H1 (cell line): ENCODE measurements around the gene SAFB. TPM values are rescaled to one million over a fixed set of nuclear protein-coding genes. Genes with fewer than 3 reads are reported as not detected.

Experiments used
- CTCF ChIA-PET: fragments of 300-600 bp; sonication (Branson Sonifier 250); formaldehyde crosslinking; loops from one replicate; lab custom pipeline; 2021; ENCODE audit not compliant: partially characterized antibody; lab: Charles Lee
- POLR2A ChIA-PET: fragments of 300-600 bp; sonication (Branson Sonifier 250); formaldehyde crosslinking; loops from one replicate; lab custom pipeline; 2021; ENCODE audit warnings: inconsistent platforms; ENCODE audit not compliant: partially characterized antibody; lab: Charles Lee
- DNase-seq, 2 experiments: peaks; one replicate each; pipeline versions ENCODE4 v3.0.0 to v3.0.0-alpha.2; 2010 to 2022; ENCODE audit warnings: low spot score in 2 of 2, low read depth in 1 of 2, mixed read lengths in 1 of 2
- FAIRE-seq: peaks from 2 replicates; lab custom pipeline; 2011; peaks lifted over from hg19 to GRCh38; lab: Jason Lieb, UNC
- H2AFZ ChIP-seq: 2 replicates; pipeline ENCODE4 v1.8.1; 2012; ENCODE audit warnings: low read length, inconsistent platforms
- H2AK5ac ChIP-seq: 2 replicates; pipeline ENCODE4 v1.6.1; 2013; ENCODE audit warnings: low read depth, low read length
- H2BK120ac ChIP-seq: replicated peaks from 2 replicates; pipeline ENCODE3; 2013; ENCODE audit warnings: low read depth, low read length, inconsistent platforms
- H2BK12ac ChIP-seq: 2 replicates; pipeline ENCODE4 v1.6.1; 2013; ENCODE audit warnings: low read depth, low read length
- H2BK15ac ChIP-seq: 2 replicates; pipeline ENCODE4 v1.6.1; 2013; ENCODE audit warnings: low read length
- H2BK20ac ChIP-seq: 2 replicates; pipeline ENCODE4 v1.6.1; 2013; ENCODE audit warnings: low read length
- H2BK5ac ChIP-seq: 2 replicates; pipeline ENCODE4 v1.6.1; 2013; ENCODE audit warnings: low read depth, low read length
- H3K14ac ChIP-seq: 2 replicates; pipeline ENCODE4 v1.6.1; 2013; ENCODE audit warnings: inconsistent platforms; ENCODE audit not compliant: insufficient read length
- H3K18ac ChIP-seq: 2 replicates; pipeline ENCODE4 v1.6.1; 2013; ENCODE audit warnings: low read length; ENCODE audit errors: extremely low read depth
- H3K23ac ChIP-seq: 2 replicates; pipeline ENCODE4 v1.6.1; 2013; ENCODE audit warnings: inconsistent platforms; ENCODE audit not compliant: insufficient read length
- H3K23me2 ChIP-seq: 2 replicates; pipeline ENCODE4 v1.6.1; 2013; ENCODE audit warnings: low read depth, low read length
- H3K27ac ChIP-seq: 2 replicates; pipeline ENCODE4 v1.6.1; 2011; ENCODE audit warnings: low read depth, low read length, inconsistent platforms
- H3K27me3 ChIP-seq, 4 experiments: replicated peaks in 1 of 4; 1 replicate in 1 of 4; 2 replicates in 3 of 4; pipeline versions ENCODE4 v1.6.1 to v1.8.1; 2011 to 2013; ENCODE audit warnings: low read length in 3 of 4, mild to moderate bottlenecking in 3 of 4, inconsistent platforms in 2 of 4, mixed read lengths in 2 of 4, moderate library complexity in 1 of 4; ENCODE audit not compliant: control insufficient read depth in 3 of 4, insufficient read depth in 3 of 4; ENCODE audit errors: extremely low read depth in 1 of 4
- H3K36me3 ChIP-seq, 4 experiments: 2 replicates each; pipeline versions ENCODE4 v1.6.1 to v1.8.1; 2011 to 2013; ENCODE audit warnings: mild to moderate bottlenecking in 4 of 4, low read length in 3 of 4, moderate library complexity in 2 of 4, control low read depth in 1 of 4, inconsistent platforms in 1 of 4; ENCODE audit not compliant: insufficient read depth in 4 of 4, control insufficient read depth in 2 of 4
- H3K4ac ChIP-seq: replicated peaks from 2 replicates; pipeline ENCODE3; 2013; ENCODE audit warnings: low read length, low read depth, mixed read lengths, inconsistent platforms; ENCODE audit not compliant: insufficient read length
- H3K4me1 ChIP-seq, 4 experiments: replicated peaks in 1 of 4; 1 replicate in 1 of 4; 2 replicates in 3 of 4; pipeline versions ENCODE4 v1.6.1 to v1.8.1; 2011 to 2013; ENCODE audit warnings: low read length in 3 of 4, inconsistent platforms in 2 of 4, mixed read lengths in 1 of 4; ENCODE audit not compliant: insufficient read depth in 4 of 4, control insufficient read depth in 3 of 4
- H3K4me2 ChIP-seq, 2 experiments: 2 replicates each; pipeline versions ENCODE4 v1.6.1 to v1.8.1; 2011 to 2013; ENCODE audit warnings: low read depth in 2 of 2, low read length in 2 of 2, control low read depth in 1 of 2, inconsistent platforms in 1 of 2, mild to moderate bottlenecking in 1 of 2; ENCODE audit not compliant: insufficient read depth in 1 of 2
- H3K4me3 ChIP-seq, 4 experiments: fragments of 200-600, 300-600 bp in 1 of 4; sonication (generic), shearing (Covaris generic), sonication (Bioruptor Twin) in 1 of 4; 2 replicates each; pipeline versions ENCODE4 v1.5.1 to v1.8.1; 2011 to 2016; ENCODE audit warnings: low read length in 4 of 4, low read depth in 3 of 4, control low read depth in 2 of 4, inconsistent platforms in 2 of 4, mild to moderate bottlenecking in 2 of 4, mixed read lengths in 1 of 4, moderate library complexity in 1 of 4; ENCODE audit not compliant: insufficient read depth in 2 of 4; ENCODE audit errors: extremely low read depth in 1 of 4
- H3K56ac ChIP-seq: replicated peaks from 2 replicates; pipeline ENCODE3; 2013; ENCODE audit warnings: low read depth, mild to moderate bottlenecking, mixed read lengths, low read length, inconsistent platforms; ENCODE audit not compliant: insufficient read length
- H3K79me1 ChIP-seq: 2 replicates; pipeline ENCODE4 v1.6.1; 2013; ENCODE audit warnings: low read depth, low read length, control low read depth
- H3K79me2 ChIP-seq, 2 experiments: 2 replicates each; pipeline versions ENCODE4 v1.6.1 to v1.8.1; 2012 to 2013; ENCODE audit warnings: low read length in 2 of 2, mild to moderate bottlenecking in 2 of 2, inconsistent platforms in 1 of 2; ENCODE audit not compliant: insufficient read depth in 2 of 2, control insufficient read depth in 1 of 2
- H3K9ac ChIP-seq, 4 experiments: replicated peaks in 1 of 4; 1 replicate in 1 of 4; 2 replicates in 3 of 4; pipeline versions ENCODE4 v1.6.1 to v1.8.1; 2011 to 2013; ENCODE audit warnings: low read depth in 3 of 4, low read length in 3 of 4, control low read depth in 2 of 4, mild to moderate bottlenecking in 2 of 4, moderate library complexity in 2 of 4, inconsistent platforms in 1 of 4; ENCODE audit errors: extremely low read depth in 1 of 4
- H3K9me3 ChIP-seq, 2 experiments: 2 replicates each; pipeline versions ENCODE4 v1.6.1 to v1.8.1; 2012 to 2013; ENCODE audit warnings: mild to moderate bottlenecking in 2 of 2, moderate library complexity in 2 of 2, control low read depth in 1 of 2, inconsistent platforms in 1 of 2, low read depth in 1 of 2, low read length in 1 of 2, mixed read lengths in 1 of 2; ENCODE audit not compliant: insufficient read depth in 2 of 2
- H4K20me1 ChIP-seq, 2 experiments: replicated peaks in 1 of 2; 2 replicates each; pipeline versions ENCODE3 to v1.8.1; 2011 to 2013; ENCODE audit warnings: inconsistent platforms in 2 of 2, low read length in 2 of 2, mild to moderate bottlenecking in 1 of 2; ENCODE audit not compliant: insufficient read depth in 2 of 2, control insufficient read depth in 1 of 2
- H4K5ac ChIP-seq: 2 replicates; pipeline ENCODE4 v1.6.1; 2013; ENCODE audit warnings: low read length, low read depth, mixed read lengths, inconsistent platforms; ENCODE audit not compliant: insufficient read length
- H4K8ac ChIP-seq: 2 replicates; pipeline ENCODE4 v1.8.0; 2013; ENCODE audit warnings: mild to moderate bottlenecking, moderate library complexity, low read length, inconsistent platforms; ENCODE audit not compliant: insufficient read depth; ENCODE audit errors: extremely low read depth
- H4K91ac ChIP-seq: replicated peaks from 2 replicates; pipeline ENCODE3; 2013; ENCODE audit warnings: low read length, mixed read lengths, inconsistent platforms; ENCODE audit not compliant: insufficient read length
- FOSL1 ChIP-seq: IDR thresholded peaks from 2 replicates; pipeline ENCODE4 v1.6.1; 2011; ENCODE audit warnings: mild to moderate bottlenecking, low read depth, low read length, moderate library complexity; ENCODE audit not compliant: insufficient read depth
- GTF2F1 ChIP-seq: IDR thresholded peaks from 2 replicates; pipeline ENCODE4 v1.6.1; 2012; ENCODE audit warnings: low read depth, low read length, improper control_type of control experiment, borderline replicate concordance
- RBBP5 ChIP-seq: IDR thresholded peaks from 2 replicates; pipeline ENCODE4 v1.7.1; 2012; ENCODE audit warnings: low read depth, mild to moderate bottlenecking, inconsistent platforms, low read length, moderate library complexity, borderline replicate concordance
- SAP30 ChIP-seq: fragments of 300-600 bp; sonication (generic); IDR thresholded peaks from 2 replicates; pipeline ENCODE4 v1.7.1; 2012; ENCODE audit warnings: low read length, moderate library complexity, mild to moderate bottlenecking, inconsistent platforms; ENCODE audit not compliant: insufficient read depth, insufficient replicate concordance
- SP1 ChIP-seq: IDR thresholded peaks from 2 replicates; pipeline ENCODE4 v1.6.1; 2011; ENCODE audit warnings: low read depth, low read length
- SP2 ChIP-seq: IDR thresholded peaks from 2 replicates; pipeline ENCODE4 v1.6.1; 2012; ENCODE audit warnings: mild to moderate bottlenecking, low read length, inconsistent platforms
- SUZ12 ChIP-seq: fragments of 200-600 bp; sonication (generic); IDR thresholded peaks from 2 replicates; pipeline ENCODE4 v1.6.1; 2012; ENCODE audit warnings: mild to moderate bottlenecking, inconsistent platforms, low read length, moderate library complexity, mixed read lengths
- TBP ChIP-seq: IDR thresholded peaks from 2 replicates; pipeline ENCODE4 v1.6.1; 2011; ENCODE audit warnings: low read depth, low read length, improper control_type of control experiment
- WGBS, 2 experiments: shearing (Covaris generic) in 1 of 2; methylation state at CpG; one replicate each; pipeline versions ENCODE4 v1.1.6 to v1.1.7; 2013 to 2015; ENCODE audit warnings: low lambda C conversion rate in 2 of 2, mixed read lengths in 2 of 2, inconsistent platforms in 1 of 2, low coverage in 1 of 2, missing lambda C conversion rate in 1 of 2; ENCODE audit not compliant: insufficient replicate concordance in 2 of 2, insufficient coverage in 1 of 2, insufficient read length in 1 of 2; ENCODE audit errors: extremely low coverage in 1 of 2, missing lambda C conversion rate in 1 of 2; 5-methylcytosine and 5-hydroxymethylcytosine counted together
- polyA plus RNA-seq, 7 experiments: library from polyadenylated mRNA; depleted of rRNA in 3 of 7; stranded (reverse) in 5 of 7; unstranded in 2 of 7; fragments of >200 nt in 5 of 7; fragments of 200-250 nt in 2 of 7; gene quantifications; 1 replicate in 5 of 7; 2 replicates in 1 of 7; 4 replicates in 1 of 7; pipeline versions ENCODE4 v1.2.1 to v1.2.3, GENCODE V29; 2011 to 2013; ENCODE audit warnings: missing spikeins in 2 of 7, mixed read lengths in 2 of 7
- total RNA-seq: library from RNA; stranded (reverse); fragmentation: NEBNext Ultra II Directional; extraction: Animal tissue kit (Norgen Biotek cat#: 25700); gene quantifications from 2 replicates; pipeline ENCODE4 v1.2.1, GENCODE V29; 2021
- TF ChIP-seq, protein P1 (sequence below): IDR thresholded peaks from 2 replicates; pipeline ENCODE4 v1.6.1; 2012; ENCODE audit warnings: low read length, inconsistent platforms

SAFB gene
- total and polyA plus RNA-seq, 2 of the 8 experiments (the other 6 are each of a cell fraction or from before 2014, with no cell fraction given): 27.0 to 110 TPM

DNA sequence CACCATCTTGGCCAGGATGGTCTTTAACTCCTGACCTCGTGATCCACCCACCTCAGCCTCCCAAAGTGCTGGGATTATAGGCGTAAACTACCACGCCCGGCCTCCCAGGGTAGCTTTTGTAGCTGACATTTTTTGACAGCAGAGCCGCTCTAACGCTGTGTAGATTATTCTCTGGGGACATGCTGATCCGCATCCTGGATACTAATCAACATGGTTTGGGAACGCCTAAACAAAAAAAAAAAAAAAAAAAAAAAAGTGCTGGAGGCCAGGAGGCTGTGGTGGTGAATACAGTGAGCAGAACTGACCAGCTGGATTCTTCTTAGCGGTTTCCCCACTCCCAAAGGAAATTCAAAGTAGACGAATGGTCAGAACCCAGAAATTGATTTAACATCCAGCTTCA lies 91.9 kb downstream of the SAFB start:
- Histone ChIP-seq H2BK120ac (no peak overlapping the region), H3K18ac (no peak overlapping the region), H4K91ac (no peak overlapping the region), H3K4ac (no peak overlapping the region), H4K5ac (no peak overlapping the region), H2AFZ (no peak overlapping the region), H3K79me1 (peaks cover 13% of the 10 kb centered on the region), H3K23me2 (peaks cover 5% of the 10 kb centered on the region; the same call in 1 of the 2 replicates), H4K20me1 (peaks cover 13 to 17% of the 10 kb centered on the region in 2 experiments), H2BK5ac (no peak overlapping the region), H3K36me3 (peaks cover 30 to 47% (median 40%) of the 10 kb centered on the region in 4 experiments), H2BK15ac (no peak overlapping the region), H3K79me2 (peaks cover 34 to 49% of the 10 kb centered on the region in 2 experiments), H3K27ac (no peak overlapping the region), H3K9ac (no peak overlapping the region), H3K56ac (no peak overlapping the region), H3K4me3 (no peak overlapping the region), H3K4me1 (no peaks in the 10 kb centered on the region; a peak in 1 of 7 replicates), H3K14ac (no peak overlapping the region), H3K4me2 (no peak overlapping the region), H2BK20ac (no peak overlapping the region), H3K27me3 (no peaks in the 10 kb centered on the region), H4K8ac (no peak overlapping the region), H2BK12ac (no peak overlapping the region), H2AK5ac (no peak overlapping the region), H3K9me3 (no peaks in the 10 kb centered on the region), H3K23ac (no peak overlapping the region)
- DNase-seq (no peak), FAIRE-seq (no peak)
- WGBS, 2 experiments: 90% methylated on average over 10 of the region's 10 CpGs; no CpG with 5 or more reads in 1 of the 2 experiments
- ChIA-PET POLR2A (interaction anchor here (0.6 to 22.4 kb wide), 5 partner anchors 10 to 195 kb away, joined by 3 to 620 read pairs (median 4); partner anchors contain the start of genes HSD11B1L and RPL36), CTCF (interaction anchor here (0.5 to 1.5 kb wide), 2 partner anchors 66 to 229 kb away, joined by 3 read pairs; no protein-coding TSS in a partner anchor)
- no peak for TF ChIP-seq FOSL1
- no peak for TF ChIP-seq TBP
- TF ChIP-seq RBBP5: no peak
- TF ChIP-seq, protein P1, sequence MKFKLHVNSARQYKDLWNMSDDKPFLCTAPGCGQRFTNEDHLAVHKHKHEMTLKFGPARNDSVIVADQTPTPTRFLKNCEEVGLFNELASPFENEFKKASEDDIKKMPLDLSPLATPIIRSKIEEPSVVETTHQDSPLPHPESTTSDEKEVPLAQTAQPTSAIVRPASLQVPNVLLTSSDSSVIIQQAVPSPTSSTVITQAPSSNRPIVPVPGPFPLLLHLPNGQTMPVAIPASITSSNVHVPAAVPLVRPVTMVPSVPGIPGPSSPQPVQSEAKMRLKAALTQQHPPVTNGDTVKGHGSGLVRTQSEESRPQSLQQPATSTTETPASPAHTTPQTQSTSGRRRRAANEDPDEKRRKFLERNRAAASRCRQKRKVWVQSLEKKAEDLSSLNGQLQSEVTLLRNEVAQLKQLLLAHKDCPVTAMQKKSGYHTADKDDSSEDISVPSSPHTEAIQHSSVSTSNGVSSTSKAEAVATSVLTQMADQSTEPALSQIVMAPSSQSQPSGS: no peak
- no peak for TF ChIP-seq SUZ12
- TF ChIP-seq SP2: no peak
- TF ChIP-seq GTF2F1: no peak
- no peak for TF ChIP-seq SAP30
- no peak for TF ChIP-seq SP1
